GM21390 (cell line): ENCODE data around the gene LGALS7.
"Not testable (repeated sequence)": the region's sequence is repeated elsewhere in the genome, so short reads cannot be mapped to it uniquely, and the experiment has no call there.

Experiments
- ATAC-seq: cut with Tn5 transposase; IDR thresholded peaks from one replicate; pipeline ENCODE4 v1.9.1; 2021; ENCODE audit not compliant: unreplicated experiment

Gene LGALS7

GRCh38 chr19:38773469-38774177 is at the start of gene LGALS7:
TSS of gene LGALS7 (minus strand) at chr19:38773517. CDS start at chr19:38773492, 25 bp downstream.
- no peak for ATAC-seq

- not testable (repeated sequence) for ATAC-seq
Observed at GRCh38 chr19:38821230-38821825, 48.0 kb upstream of the LGALS7 start.

DNA sequence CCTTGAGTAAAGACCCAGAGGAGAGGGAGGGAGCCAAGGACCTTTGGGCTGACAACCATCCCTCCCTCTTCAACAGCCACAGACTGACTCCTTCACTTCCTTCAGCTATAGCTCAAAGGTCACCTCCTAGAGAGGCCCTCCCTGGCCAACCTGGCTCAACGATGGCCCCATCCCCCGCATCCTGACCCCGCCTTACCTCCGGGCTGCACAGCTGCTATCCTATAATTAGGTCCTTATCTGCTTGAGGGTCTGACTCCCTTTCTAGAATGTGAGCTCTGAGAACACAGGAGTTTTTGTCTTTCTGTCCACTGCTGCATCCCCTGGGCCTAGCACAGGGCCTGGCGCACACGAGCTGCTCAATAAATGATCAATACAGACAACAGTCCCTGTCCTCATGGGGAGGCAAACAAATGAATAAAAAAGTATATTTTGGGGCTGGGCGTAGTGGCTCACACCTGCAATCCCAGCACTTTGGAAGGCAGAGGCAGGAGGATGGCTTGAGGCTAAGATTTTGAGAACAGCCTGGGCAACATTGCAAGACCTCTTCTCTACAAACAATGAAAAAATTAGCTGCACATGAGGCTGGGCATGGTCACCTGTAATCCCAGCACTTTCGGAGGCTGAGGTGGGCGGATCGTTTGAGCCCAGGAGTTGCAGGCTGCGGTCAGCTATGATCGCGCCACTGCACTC is 46.1 kb upstream of the LGALS7 start:
- no peak for ATAC-seq

- no peak for ATAC-seq
Observed at GRCh38 chr19:38817081-38817480, 43.8 kb upstream of the LGALS7 start.

GRCh38 chr19:38816131-38816750 is 42.9 kb upstream of the LGALS7 start:
- no peak for ATAC-seq

- no peak for ATAC-seq
Observed at GRCh38 chr19:38815059-38816001, 42.0 kb upstream of the LGALS7 start.

DNA sequence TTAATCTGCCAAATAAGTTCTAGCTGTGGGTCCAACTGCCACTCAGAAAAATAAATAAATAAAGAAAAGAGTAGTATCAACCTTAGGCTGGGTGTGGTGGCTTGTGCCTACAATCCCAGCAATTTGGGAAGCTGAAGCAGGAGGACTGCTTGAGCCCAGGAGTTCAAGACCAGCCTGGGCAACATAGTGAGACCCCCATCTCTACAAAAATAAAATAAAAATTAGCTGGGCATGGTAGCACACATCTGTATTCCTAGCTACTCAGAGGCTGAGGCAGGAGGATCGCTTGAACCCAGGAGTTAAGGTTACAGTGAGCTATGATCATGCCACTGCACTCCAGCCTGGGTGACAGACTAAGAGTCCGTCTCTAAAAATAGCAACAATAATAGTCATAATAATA is 40.6 kb upstream of the LGALS7 start:
- not testable (repeated sequence) for ATAC-seq

- no peak for ATAC-seq
Observed at GRCh38 chr19:38813323-38813722, 40.0 kb upstream of the LGALS7 start.

GRCh38 chr19:38812841-38813320 is 39.6 kb upstream of the LGALS7 start, which contains the start of gene LGALS4:
TSS of gene LGALS4 (minus strand) at chr19:38812945. CDS start at chr19:38812886, 59 bp downstream.
- no peak for ATAC-seq

DNA sequence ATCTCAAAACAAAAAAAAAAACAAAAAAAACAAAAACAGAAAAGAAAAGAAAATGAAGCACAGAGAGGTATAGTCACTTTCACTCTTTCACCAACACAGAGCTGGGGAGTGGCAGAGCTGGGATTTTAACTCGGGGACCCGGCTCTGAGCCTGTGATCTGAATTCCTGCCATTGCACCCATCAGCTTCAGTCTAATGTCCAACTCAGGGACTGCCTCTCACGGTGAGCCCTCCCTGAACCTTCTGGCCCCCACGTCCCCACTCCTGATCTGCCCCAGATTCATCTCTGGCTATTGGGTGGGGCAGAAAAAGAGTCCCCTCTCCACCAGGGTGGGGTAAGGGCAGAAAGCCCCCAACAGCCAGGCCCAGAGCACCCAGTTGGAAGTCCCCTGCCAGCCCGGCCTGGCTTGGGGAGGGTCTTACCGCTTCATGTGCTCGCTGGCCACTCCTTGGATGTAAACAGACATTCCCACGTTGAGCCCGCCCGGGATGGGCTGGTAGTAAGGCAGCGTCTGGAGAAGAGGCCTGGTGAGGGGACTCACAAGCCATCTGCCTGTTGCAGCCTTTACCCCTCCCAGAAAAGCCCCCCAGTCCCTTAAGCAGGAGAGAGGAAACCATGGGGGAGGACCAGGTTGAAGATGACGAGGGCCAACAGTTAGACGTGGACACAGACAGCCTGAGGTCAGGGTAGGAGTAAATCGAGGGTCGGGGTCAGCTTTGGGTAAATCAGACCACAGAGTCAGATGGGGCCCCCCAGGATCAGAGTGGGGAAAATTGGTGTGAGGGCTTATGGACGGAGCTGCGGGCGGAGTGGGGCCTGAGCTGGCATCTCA is 38.9 kb upstream of the LGALS7 start:
- ATAC-seq, result no peak

- ATAC-seq, result no peak
Observed at GRCh38 chr19:38809592-38810252, 36.4 kb upstream of the LGALS7 start.

- ATAC-seq, result no peak
Observed at GRCh38 chr19:38808741-38809140, 35.4 kb upstream of the LGALS7 start.

DNA sequence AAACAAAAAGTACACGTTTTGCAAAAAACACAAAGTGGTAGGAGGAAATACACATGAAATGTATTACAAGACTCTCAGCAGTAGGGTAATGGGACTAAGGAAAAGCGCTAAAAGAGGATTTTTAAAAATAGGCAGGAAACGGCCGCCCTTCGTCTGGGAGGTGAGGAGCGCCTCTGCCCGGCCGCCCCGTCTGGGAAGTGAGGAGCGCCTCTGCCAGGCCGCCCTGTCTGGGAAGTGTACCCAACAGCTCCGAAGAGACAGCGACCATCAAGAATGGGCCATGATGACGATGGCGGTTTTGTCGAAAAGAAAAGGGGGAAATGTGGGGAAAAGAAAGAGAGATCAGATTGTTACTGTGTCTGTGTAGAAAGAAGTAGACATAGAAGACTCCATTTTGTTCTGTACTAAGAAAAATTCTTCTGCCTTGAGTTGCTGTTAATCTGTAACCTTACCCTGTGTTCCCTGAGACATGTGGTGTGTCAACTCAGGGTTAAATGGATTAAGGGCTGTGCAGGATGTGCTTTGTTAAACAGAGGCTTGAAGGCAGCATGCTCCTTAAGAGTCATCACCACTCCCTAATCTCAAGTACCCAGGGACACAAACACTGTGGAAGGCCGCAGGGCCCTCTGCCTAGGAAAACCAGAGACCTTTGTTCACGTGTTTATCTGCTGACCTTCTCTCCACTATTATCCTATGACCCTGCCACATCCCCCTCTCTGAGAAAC is 34.2 kb upstream of the LGALS7 start:
- not testable (repeated sequence) for ATAC-seq

DNA sequence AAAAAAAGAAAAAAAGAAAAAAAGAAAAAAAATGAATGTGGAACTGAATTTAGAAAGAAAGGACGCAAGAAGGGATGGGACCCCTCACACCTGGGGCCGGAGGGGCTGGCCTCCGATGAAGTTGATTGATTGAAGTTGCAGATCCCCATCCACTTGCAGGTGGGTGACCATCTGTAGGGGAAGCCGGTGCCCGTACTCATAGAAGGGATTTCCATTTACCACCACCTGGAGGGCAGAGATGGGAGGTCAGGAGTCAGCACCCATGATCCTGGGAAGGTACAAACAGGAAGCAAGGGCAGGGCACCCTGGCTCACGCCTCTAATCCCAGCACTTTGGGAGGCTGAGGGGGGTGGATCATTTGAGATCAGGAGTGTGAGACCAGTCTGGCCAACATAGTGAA is 33.1 kb upstream of the LGALS7 start:
- no peak for ATAC-seq

DNA sequence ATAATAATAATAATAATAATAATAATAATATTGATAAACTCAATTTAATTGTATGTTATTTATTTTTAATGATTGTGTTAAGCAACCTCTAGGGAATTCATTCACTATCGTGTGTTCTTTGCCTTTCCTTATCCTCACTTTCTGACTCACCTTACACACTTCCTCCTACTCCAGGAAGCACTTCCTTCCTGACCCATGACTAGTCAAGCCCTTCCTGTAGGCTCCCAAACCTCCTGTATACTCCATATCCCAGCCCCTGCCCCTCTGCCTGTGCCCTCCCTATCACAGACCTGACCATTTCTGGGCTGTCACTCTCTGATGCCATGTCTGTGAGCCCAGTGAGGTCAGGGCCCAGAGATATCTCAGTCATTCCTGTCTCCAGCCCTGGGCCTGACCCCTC is 31.9 kb upstream of the LGALS7 start:
- no peak for ATAC-seq

GRCh38 chr19:38803543-38803942 is 30.2 kb upstream of the LGALS7 start:
- no peak for ATAC-seq

- ATAC-seq, result no peak
Observed at GRCh38 chr19:38801359-38802095, 28.2 kb upstream of the LGALS7 start.
